Neuronal stem cell (in vitro differentiated cells): ENCODE data around the gene NUP214.

Experiments
- DNase-seq: peaks from one replicate; pipeline ENCODE4 v3.0.0-alpha.2; 2013; ENCODE audit warnings: low spot score
- H2AFZ ChIP-seq: one replicate; pipeline ENCODE4 v1.6.1; 2013; ENCODE audit warnings: mild to moderate bottlenecking, low read length, inconsistent platforms
- H2AK5ac ChIP-seq: 2 replicates; pipeline ENCODE4 v1.6.1; 2013; ENCODE audit warnings: low read depth, mild to moderate bottlenecking, inconsistent platforms, low read length, moderate library complexity, mixed read lengths
- H2BK120ac ChIP-seq: 2 replicates; pipeline ENCODE4 v1.6.1; 2013; ENCODE audit warnings: low read depth, mild to moderate bottlenecking, inconsistent platforms, low read length, moderate library complexity, mixed read lengths
- H2BK12ac ChIP-seq: one replicate; pipeline ENCODE4 v1.6.1; 2013; ENCODE audit warnings: low read length, inconsistent platforms
- H2BK15ac ChIP-seq: 2 replicates; pipeline ENCODE4 v1.6.1; 2013; ENCODE audit warnings: mild to moderate bottlenecking, low read length, inconsistent platforms, mixed read lengths
- H2BK5ac ChIP-seq: one replicate; pipeline ENCODE4 v1.6.1; 2013; ENCODE audit warnings: inconsistent platforms, mild to moderate bottlenecking, low read length, moderate library complexity
- H3K14ac ChIP-seq: one replicate; pipeline ENCODE4 v1.6.1; 2013; ENCODE audit warnings: low read length, inconsistent platforms
- H3K18ac ChIP-seq: 2 replicates; pipeline ENCODE4 v1.6.1; 2013; ENCODE audit warnings: low read length, inconsistent platforms
- H3K23ac ChIP-seq: 2 replicates; pipeline ENCODE4 v1.6.1; 2013; ENCODE audit warnings: low read depth, mild to moderate bottlenecking, mixed read lengths, low read length, inconsistent platforms; ENCODE audit not compliant: poor library complexity
- H3K27ac ChIP-seq: replicated peaks from 3 replicates; pipeline ENCODE4 v1.5.1; 2013; ENCODE audit warnings: low read length, inconsistent platforms
- H3K27me3 ChIP-seq, 3 experiments: 2 replicates each; pipeline ENCODE4 v1.6.1; 2013; ENCODE audit warnings: low read length in 3 of 3, mild to moderate bottlenecking in 2 of 3, inconsistent platforms in 1 of 3, low read depth in 1 of 3, mixed read lengths in 1 of 3, moderate library complexity in 1 of 3; ENCODE audit not compliant: control insufficient read depth in 3 of 3, insufficient read depth in 3 of 3
- H3K36me3 ChIP-seq, 2 donors: replicated peaks in 1 of 2; 2 replicates each; pipeline ENCODE4 v1.6.1; 2013; ENCODE audit warnings: low read length in 2 of 2; ENCODE audit not compliant: control insufficient read depth in 2 of 2, insufficient read depth in 2 of 2
- H3K4ac ChIP-seq: 2 replicates; pipeline ENCODE4 v1.6.1; 2013; ENCODE audit warnings: inconsistent platforms, mild to moderate bottlenecking, low read length, moderate library complexity
- H3K4me1 ChIP-seq, 2 donors: 1 replicate in 1 of 2; 2 replicates in 1 of 2; pipeline ENCODE4 v1.6.1; 2013; ENCODE audit warnings: low read length in 2 of 2, low read depth in 1 of 2; ENCODE audit not compliant: control insufficient read depth in 2 of 2, insufficient read depth in 1 of 2
- H3K4me2 ChIP-seq: one replicate; pipeline ENCODE4 v1.6.1; 2013; ENCODE audit warnings: mild to moderate bottlenecking, low read length, inconsistent platforms; ENCODE audit not compliant: insufficient read depth, poor library complexity, severe bottlenecking
- H3K4me3 ChIP-seq, 2 donors: 2 replicates each; pipeline ENCODE4 v1.5.1; 2013; ENCODE audit warnings: low read length in 2 of 2, mild to moderate bottlenecking in 2 of 2, inconsistent platforms in 1 of 2, moderate library complexity in 1 of 2
- H3K79me1 ChIP-seq: one replicate; pipeline ENCODE4 v1.6.1; 2013; ENCODE audit warnings: low read depth, mild to moderate bottlenecking, inconsistent platforms, low read length, moderate library complexity
- H3K9ac ChIP-seq: one replicate; pipeline ENCODE4 v1.6.1; 2013; ENCODE audit warnings: mild to moderate bottlenecking, low read depth, low read length, inconsistent platforms; ENCODE audit not compliant: poor library complexity
- H3K9me3 ChIP-seq, 2 donors: replicated peaks in 1 of 2; 2 replicates each; pipeline versions ENCODE3 to v1.6.1; 2013; ENCODE audit warnings: low read length in 2 of 2, mild to moderate bottlenecking in 2 of 2, inconsistent platforms in 1 of 2, low read depth in 1 of 2, mixed read lengths in 1 of 2, moderate library complexity in 1 of 2; ENCODE audit not compliant: control insufficient read depth in 2 of 2, insufficient read depth in 1 of 2
- H4K8ac ChIP-seq: one replicate; pipeline ENCODE4 v1.6.1; 2013; ENCODE audit warnings: low read depth, mild to moderate bottlenecking, inconsistent platforms, low read length, moderate library complexity
- H4K91ac ChIP-seq: one replicate; pipeline ENCODE4 v1.6.1; 2013; ENCODE audit warnings: low read length, low read depth, mild to moderate bottlenecking, inconsistent platforms; ENCODE audit not compliant: poor library complexity
- WGBS, 2 donors: extraction: QIAGEN DNeasy Blood & Tissue Kit; methylation state at CpG; one replicate each; pipeline ENCODE4 v1.1.7; 2013; ENCODE audit warnings: missing lambda C conversion rate in 2 of 2, mixed read lengths in 1 of 2; ENCODE audit not compliant: insufficient read length in 2 of 2, insufficient replicate concordance in 1 of 2; ENCODE audit errors: extremely low coverage in 2 of 2; 5-methylcytosine and 5-hydroxymethylcytosine counted together

NUP214 gene

DNA sequence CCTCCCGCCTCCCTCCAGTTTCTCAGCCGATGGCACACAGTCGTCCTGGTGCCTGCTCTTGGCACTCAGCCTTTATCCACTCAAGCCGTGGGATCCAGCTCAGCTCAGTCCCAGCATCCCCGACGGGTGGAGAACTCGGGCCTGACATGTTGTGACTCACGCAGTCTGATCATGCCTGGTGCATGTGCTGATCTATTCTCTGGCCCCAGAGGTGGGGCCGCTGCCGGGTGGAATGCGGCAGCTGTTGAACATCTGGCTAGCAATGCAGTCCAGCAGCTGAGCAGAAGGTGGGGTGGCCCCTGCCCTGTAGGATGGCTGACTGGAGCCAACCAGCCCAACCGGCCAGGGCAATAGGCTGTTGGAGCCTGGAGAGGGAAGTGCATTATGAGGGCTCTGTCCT is 30.8 kb upstream of the NUP214 start:
- Histone ChIP-seq H2BK12ac (no peak overlapping the region), H4K91ac (no peak overlapping the region), H3K14ac (no peak overlapping the region), H2BK15ac (no peak overlapping the region), H2AFZ (no peak overlapping the region), H2AK5ac (peak overlapping the region; percentile 33), H3K36me3 (peaks cover 3 to 5% of the 10 kb centered on the region in 2 donors), H2BK120ac (no peak overlapping the region), H2BK5ac (no peak overlapping the region), H3K23ac (peak overlapping the region; percentile 46), H3K27ac (no peak overlapping the region), H3K27me3 (peaks cover 0 to 52% (median 0%) of the 10 kb centered on the region in 3 experiments), H3K4me1 (peaks cover 8 to 20% of the 10 kb centered on the region in 2 donors), H3K4me3 (no peak overlapping the region), H4K8ac (no peak overlapping the region), H3K4ac (no peak overlapping the region), H3K18ac (peak overlapping the region; percentile 31), H3K4me2 (no peak overlapping the region), H3K9me3 (no peaks in the 10 kb centered on the region), H3K9ac (no peak overlapping the region), H3K79me1 (peaks cover 7% of the 10 kb centered on the region)
- whole genome bisulfite sequencing, 2 donors = no CpG with 5 or more reads among the region's 12 CpGs
- DNase-seq = no peak

DNA sequence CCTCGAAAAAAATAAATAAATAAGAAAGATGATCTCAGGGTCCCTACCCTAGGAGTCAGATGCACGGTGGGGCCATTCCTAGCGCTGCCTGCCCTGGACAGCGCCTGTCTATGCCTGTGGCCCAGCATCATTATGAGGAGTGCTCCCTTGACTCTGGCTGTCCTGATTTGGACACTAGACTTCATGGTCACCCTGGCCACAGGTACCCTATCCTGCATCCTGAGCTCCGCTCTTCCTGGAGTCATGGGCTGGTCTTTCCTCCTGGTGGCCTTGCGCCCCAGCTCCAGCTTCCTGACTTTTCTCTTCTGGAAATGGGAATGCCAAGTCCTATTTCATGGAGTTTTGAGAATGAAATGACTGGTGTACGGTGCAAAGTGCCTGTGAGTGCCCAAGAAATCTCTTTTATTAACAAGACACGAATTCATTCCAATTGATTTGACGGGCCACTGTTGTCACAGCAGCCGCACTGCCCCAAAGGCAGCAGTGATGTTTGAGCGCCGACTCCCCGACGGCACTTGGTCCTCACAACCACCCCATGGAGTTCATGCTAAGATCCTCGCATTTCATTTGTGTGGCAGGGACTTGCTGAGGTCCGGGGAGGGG is 29.6 kb upstream of the NUP214 start:
- Histone ChIP-seq H3K18ac (peak overlapping the region; percentile 55), H3K27ac (no peak overlapping the region), H4K8ac (no peak overlapping the region), H2AK5ac (peak overlapping the region; percentile 7), H4K91ac (no peak overlapping the region), H3K4me1 (peaks cover 8 to 21% of the 10 kb centered on the region in 2 donors), H2BK120ac (no peak overlapping the region), H3K9ac (no peak overlapping the region), H3K4me3 (peak overlapping the region; percentile 12 to 36), H3K4me2 (peak overlapping the region; percentile 36), H2BK15ac (peak overlapping the region; percentile 7), H2AFZ (peak overlapping the region; percentile 61), H3K14ac (no peak overlapping the region), H3K9me3 (no peaks in the 10 kb centered on the region), H2BK12ac (no peak overlapping the region), H3K27me3 (peaks cover 0 to 45% (median 0%) of the 10 kb centered on the region in 3 experiments), H3K79me1 (peaks cover 7% of the 10 kb centered on the region), H3K23ac (peak overlapping the region; percentile 26), H2BK5ac (no peak overlapping the region), H3K36me3 (peaks cover 3 to 5% of the 10 kb centered on the region in 2 donors), H3K4ac (no peak overlapping the region)
- no CpG with 5 or more reads among the region's 16 CpGs for WGBS, 2 donors
- DNase-seq = no peak

DNA sequence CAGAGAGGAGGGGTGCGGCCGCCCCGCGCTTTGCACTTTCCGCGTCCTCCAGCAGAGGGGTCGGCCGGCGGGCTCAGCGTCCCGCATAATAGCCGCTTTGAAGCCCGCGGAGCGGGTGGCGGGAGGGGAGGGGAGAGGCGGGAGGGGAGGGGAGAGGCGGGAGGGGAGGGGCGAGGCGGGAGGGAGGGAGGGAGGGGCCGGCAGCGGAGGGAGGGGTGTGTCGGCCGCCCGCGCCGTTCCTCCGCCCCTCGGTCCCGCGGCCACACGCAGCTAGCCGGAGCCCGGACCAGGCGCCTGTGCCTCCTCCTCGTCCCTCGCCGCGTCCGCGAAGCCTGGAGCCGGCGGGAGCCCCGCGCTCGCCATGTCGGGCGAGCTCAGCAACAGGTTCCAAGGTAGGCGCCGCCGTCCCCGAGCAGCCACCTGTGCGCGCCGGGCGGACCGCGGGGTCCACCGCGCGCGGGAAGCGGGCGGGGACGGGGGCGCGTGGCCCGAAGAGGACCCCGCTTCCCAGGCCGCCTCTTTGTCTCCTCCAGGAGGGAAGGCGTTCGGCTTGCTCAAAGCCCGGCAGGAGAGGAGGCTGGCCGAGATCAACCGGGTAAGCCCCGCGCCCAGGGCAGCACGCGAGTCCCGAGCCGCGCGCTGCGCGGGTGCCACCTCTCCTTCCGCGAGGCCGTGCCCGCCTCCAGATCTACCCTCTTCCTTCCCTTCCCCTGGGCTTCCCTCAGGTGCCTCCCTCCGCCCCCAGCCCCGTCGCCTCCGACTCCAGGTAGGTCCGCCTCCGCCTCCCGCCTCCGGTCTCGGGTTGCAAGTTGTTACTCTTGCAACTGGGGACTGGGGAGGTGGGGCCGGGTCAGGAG is 28.9 kb upstream of the NUP214 start, which contains the start of gene AIF1L:
AIF1L (plus strand) TSS at position 263 of the 857 bp plus-strand sequence; CDS start at position 362, 99 bp downstream.
- peaks cover 6 to 9% of the 10 kb centered on the region in 2 donors for H3K36me3 ChIP-seq
- H3K4me1 ChIP-seq = peaks cover 8 to 21% of the 10 kb centered on the region in 2 donors
- peak within 1 kb of the TSS; percentile 13 for H3K4ac ChIP-seq
- H3K79me1 ChIP-seq = peaks cover 7% of the 10 kb centered on the region
- H2BK15ac ChIP-seq = peak within 1 kb of the TSS; percentile 69
- H3K4me3 ChIP-seq = peak within 1 kb of the TSS; percentile 74 to 91
- H4K91ac ChIP-seq = peak within 1 kb of the TSS; percentile 30
- H3K14ac ChIP-seq = peak within 1 kb of the TSS; percentile 89
- H2BK120ac ChIP-seq = peak within 1 kb of the TSS; percentile 65
- peak within 1 kb of the TSS; percentile 59 for H3K27ac ChIP-seq
- WGBS, 2 donors = no CpG with 5 or more reads among the region's 99 CpGs
- H2AFZ ChIP-seq = peak within 1 kb of the TSS; percentile 91
- H3K9me3 ChIP-seq = no peaks in the 10 kb centered on the region
- H4K8ac ChIP-seq = no peak within 1 kb of the TSS
- peak within 1 kb of the TSS; percentile 85 for H3K4me2 ChIP-seq
- H3K27me3 ChIP-seq = peaks cover 0 to 39% (median 0%) of the 10 kb centered on the region in 3 experiments
- peak; percentile 80 for DNase-seq
- H2BK5ac ChIP-seq = peak within 1 kb of the TSS; percentile 94
- H3K9ac ChIP-seq = peak within 1 kb of the TSS; percentile 98
- peak within 1 kb of the TSS; percentile 99 for H3K18ac ChIP-seq
- peak within 1 kb of the TSS; percentile 99 for H3K23ac ChIP-seq
- H2BK12ac ChIP-seq = no peak within 1 kb of the TSS
- peak within 1 kb of the TSS; percentile 53 for H2AK5ac ChIP-seq
